HG03432 (cell line): ENCODE data around the gene PRB2.
"Not testable (repeated sequence)": the region's sequence is repeated elsewhere in the genome, so short reads cannot be mapped to it uniquely, and the experiment has no call there.

Experiments
- ATAC-seq: cut with Tn5 transposase; IDR thresholded peaks from one replicate; pipeline ENCODE4 v1.9.1; 2021; ENCODE audit warnings: mild to moderate bottlenecking, moderate library complexity; ENCODE audit not compliant: unreplicated experiment

Gene PRB2

DNA sequence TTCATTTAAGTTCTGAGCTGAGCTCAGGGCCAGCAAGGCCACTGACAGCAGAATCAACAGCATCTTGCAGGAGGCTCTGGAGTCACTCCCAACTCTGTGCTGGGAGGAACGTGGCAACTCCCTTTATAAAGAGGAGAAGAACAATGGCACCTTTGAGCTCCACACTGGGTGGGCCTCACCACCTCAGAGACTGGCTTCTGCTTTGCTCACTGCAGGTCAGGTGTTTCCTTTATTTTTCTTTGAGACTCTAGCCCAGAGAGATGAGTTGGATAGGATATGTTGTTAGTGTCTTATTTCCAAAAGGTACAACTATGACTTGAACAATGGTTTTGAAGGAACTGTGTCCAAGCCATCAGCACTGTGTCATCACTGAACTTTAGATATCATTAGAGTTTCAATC is at the start of gene PRB2:
PRB2 (minus strand) TSS at position 101 of the 400 bp plus-strand sequence; CDS start at position 63, 38 bp downstream.
- ATAC-seq: not testable (repeated sequence)

DNA sequence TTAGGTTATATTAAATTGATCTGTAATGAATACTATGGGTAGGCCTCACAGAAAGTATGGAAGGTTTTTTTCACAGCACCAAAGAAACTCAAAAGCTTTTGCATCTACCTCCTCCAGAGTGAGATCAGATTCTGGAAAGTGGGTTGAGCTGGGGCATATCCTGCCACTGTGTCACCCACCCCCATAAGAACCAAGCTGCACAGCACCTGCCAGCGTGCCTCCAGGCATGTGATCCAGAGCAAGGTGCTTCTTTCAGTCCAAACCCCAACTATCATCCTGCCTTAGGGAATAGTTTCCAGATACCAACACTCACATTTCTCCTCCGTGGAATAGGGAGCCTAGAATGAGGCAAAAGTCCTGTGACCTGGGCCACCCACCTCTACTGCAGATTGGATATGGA is 42.6 kb upstream of the PRB2 start:
- ATAC-seq: no peak

DNA sequence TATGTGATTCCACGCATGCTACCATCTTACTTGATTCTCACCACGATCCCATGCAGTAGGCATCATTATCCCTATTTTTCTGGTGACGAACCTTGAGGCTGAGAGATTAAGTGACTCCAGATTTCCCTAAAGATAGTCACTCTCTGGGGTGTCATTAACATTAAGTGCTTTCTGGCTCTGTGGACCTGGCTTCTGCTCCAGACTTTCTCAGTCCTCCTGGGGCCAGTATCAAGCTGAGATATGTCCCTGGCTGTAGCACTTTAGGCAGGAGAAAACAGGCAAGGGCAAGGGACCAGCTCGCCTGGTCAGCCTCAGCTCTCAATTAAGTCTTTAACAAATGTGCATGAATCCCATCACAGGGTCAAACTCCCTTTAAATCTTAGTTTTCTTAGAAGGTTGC is 38.3 kb upstream of the PRB2 start:
- no peak for ATAC-seq

DNA sequence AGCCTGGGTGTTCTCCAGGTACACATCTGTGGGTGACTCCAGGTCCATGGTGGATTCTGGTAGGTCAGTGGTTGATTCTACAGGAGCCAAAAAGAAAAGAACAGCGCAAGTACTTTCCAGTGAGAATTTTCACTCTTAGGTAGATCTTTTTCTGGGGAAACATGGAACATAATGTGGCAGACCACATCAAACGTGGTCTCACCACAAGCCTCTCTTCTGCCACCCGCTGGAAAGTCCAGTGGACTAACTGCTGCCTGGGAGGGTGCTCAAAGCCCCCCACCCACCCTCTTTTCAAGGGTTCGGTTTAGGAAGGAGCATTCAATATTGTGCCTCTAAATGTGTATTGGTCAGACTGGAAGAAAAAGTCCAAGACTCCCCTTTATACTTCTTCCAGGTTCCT is 36.1 kb upstream of the PRB2 start:
- no peak for ATAC-seq

DNA sequence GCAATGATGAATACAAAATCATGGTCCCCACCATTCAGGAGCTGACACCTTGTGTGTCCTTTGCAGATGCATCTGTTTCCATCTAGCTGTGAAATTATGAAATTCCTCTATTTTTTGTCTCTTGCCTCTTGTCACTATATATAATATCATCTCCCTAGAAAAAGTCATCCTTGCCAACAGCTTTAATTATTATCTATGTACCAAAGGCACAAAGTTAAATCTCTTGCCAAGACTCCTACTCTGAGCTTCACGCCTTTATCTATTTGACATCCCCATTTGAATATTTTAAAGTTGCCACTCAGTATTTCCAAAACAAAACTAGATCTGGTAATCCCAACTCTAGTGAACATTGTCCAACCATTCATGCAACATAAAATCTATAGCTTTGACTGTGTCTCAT is 32.0 kb upstream of the PRB2 start:
- no peak for ATAC-seq

DNA sequence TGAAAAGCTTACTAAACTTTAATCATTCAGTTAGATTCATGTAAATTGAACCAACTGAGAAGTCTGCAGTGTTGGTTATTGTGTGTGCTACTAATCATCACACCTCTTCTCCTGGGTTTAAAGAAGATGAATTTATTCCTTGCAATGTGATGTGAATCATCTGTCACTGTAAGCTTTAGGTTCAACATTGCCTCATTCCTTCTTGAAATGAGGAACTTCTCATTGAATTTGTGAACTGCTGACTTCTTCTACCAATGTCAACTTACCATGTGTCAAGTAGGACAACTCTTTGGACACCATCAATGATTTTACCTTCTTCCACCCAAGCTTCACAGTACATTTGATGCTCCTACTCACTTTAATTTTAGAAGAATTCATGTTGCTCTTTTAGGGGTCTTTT is 17.4 kb upstream of the PRB2 start:
- no peak for ATAC-seq

DNA sequence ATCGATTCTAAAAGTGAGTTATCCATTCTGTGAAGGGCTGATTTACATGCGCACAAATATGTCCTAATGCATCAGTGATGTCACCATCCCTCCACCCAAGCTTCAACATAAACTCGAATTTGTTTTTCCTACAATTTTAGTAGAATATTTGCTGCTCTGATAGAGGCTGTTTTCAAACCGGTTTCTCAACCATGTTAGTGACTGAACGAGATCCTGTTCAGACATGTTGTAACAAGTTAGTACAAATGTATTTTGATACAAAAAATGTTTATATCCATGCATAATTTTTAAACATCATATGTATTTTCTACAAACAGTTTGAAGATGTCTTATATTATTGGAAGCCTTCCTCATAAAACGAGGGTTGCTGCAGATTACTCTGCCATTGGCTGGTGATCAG is 12.7 kb upstream of the PRB2 start:
- ATAC-seq: no peak

DNA sequence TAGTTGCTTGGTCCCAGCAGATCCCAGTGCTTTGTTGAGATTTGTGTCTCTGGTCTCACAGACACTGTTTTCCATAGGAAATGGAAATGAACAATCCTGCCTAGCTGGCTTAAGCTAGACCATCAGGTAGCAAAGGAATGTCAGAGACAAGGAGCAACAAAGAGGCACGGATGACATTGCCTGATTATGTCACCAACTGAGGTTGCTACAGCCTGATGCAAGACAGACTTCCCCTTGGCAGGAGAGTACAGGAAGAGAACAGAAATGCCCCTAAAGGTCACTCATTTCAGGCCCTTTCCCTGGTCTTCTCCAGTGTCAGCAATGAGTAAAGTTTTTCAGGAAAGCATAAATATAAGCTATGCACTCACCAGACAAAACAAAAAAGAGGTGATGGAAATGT is 2.0 kb upstream of the PRB2 start:
- ATAC-seq: no peak

DNA sequence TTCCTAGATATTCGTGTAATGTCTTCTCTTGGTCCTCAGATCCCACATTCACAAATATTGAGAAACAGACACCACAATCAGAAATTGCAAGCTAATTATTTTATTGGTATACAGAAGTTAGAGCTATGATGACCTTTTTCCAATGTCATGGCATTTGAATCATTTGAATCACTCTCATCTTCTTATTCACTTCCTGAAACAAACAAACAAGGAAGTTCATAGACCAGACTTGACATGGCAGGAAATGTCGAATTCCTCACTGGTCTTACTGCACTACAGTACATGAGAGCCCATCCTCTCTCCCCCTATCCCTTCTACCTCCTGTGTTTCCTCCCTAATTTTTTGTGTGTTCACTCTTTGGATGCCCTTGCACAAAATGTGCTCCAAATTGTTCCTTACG is 3.9 kb downstream of the PRB2 start:
- not testable (repeated sequence) for ATAC-seq

DNA sequence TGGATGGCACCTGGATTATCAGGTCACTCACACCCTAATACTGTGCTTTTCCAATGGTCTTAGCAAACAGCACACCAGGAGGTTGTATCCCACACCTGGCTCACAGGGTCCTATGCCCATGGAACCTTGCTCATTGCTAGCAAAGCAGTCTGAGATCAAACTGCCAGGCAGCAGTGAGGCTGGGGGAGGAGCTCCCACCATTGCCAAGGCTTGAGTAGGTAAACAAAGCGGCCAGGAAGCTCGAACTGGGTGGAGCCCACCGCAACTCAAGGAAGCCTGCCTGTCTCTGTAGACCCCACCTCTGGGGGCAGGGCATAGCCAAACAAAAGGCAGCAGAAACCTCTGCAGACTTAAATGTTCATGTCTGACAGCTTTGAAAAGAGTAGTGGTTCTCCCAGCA is 17.9 kb downstream of the PRB2 start:
- not testable (repeated sequence) for ATAC-seq

DNA sequence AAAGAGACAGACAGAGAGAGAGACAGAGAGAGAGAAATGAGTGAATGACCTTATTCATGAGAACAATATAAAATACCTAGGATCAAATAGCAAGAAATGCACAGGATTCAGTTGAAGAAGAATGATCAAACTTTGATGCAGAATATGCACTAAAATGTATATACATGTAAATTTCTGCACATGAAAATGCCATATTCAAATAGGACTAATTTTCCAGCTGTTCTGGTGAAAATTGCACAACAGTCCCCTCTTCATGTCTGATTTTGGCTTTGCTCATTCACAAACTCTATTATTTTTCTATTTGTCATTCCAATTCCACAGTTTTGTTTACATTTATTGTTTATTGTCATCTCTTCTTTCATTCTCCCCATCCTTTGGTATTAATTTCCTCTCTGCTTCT is 34.2 kb downstream of the PRB2 start:
- ATAC-seq: no peak

DNA sequence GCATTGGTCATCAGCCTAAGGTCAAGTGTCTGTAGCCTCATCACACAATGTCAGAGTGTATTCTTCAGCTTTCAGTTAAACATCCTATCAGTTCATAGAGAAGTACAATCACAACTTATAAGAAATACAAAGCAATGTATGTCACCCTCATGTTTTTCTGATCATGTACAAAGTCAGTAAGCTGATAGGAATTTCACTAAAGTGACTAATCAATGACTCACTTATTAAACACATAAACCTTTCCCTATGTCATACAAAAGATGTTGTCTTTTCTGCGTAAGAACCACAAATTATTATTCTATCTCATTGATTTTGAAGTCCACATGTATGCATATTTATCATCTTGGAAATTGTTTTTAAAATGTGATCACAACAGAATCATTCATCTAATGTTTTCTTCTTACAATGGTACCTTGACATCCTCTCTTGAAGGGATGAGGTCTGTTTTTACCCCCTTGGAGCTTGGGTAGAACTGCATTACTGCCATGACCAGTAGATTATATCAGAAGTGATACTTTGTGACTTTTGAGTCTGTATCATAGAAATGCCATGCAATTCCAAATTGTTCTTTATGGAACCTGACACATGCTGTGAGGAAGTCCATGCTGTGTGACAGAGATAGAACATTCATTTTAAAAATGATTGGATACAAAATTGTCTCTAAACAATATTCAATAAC is 35.0 kb downstream of the PRB2 start:
- ATAC-seq: not testable (repeated sequence)

DNA sequence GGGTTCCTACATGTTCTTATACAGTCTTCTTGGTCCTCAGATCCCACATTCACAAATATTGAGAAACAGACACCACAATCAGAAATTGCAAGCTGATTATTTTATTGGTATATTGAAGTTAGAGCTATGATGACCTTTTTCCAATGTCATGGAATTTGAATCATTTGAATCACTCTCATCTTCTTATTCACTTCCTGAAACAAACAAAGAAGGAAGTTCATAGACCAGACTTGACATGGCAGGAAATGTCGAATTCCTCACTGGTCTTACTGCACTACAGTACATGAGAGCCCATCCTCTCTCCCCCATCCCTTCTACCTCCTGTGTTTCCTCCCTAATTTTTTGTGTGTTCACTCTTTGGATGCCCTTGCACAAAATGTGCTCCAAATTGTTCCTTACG is 43.6 kb downstream of the PRB2 start:
- ATAC-seq: not testable (repeated sequence)

DNA sequence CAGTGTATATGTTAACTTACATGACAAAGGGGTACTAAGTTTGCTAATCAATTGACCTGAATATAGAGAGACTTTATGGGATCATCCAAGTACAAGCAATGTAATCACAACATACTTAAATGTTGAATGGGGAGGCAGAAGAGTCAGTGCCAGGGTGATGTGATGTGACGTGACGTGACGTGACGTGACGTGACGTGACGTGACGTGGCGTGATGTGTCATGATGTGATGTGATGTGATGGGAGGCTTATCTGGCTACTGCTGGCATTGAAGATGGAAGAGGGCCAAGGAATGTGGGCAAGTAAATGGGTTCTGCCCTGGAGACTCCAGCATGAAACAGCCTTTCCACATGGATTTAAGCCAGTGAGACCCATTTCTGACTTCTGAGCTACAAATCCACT is 46.9 kb downstream of the PRB2 start:
- ATAC-seq: no peak

DNA sequence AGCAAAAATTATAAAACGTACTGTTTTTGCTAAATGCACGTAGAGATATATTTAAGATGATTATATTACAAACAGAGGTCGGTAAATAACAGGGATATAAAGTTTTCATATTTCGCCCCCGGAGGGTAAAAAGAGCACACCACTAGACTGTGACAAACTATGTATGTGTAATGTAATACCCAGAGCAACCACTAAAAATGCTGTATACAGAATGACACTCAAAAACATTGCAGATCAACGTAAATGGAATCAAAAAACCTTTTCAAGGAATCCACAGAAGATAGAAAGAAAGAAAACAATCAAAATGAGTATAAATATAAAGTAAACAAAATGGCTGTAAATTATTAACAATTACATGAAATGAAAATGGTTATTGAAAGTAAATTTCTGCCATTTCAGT is 47.6 kb downstream of the PRB2 start:
- no peak for ATAC-seq

DNA sequence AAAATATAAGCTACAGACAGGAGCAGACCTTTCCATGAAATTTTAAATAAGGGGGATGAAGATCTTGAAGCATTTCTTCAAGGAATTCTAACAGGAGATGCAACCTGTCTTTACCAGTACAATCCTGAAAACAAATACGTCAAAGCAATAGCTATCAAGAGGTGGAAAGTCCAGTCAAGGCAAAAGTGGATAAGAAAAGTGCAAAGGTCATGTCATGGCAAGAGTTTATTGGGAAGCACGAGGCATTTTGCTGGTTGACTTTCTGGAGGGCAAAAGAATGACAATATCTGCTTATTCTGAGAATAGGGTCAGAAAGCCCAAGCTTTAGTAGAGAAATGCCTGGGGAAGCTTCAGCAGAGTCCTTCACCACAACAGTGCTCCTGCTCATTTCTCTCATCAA is 50.9 kb downstream of the PRB2 start:
- ATAC-seq: no peak
